Mesenchymal stem cell (in vitro differentiated cells and primary cell): ENCODE data around the gene ZNF785.

ENCODE experiments used
- DNase-seq: peaks from one replicate; pipeline ENCODE4 v3.0.0-alpha.2; 2013
- H2AFZ ChIP-seq: one replicate; pipeline ENCODE4 v1.6.1; 2013; ENCODE audit warnings: low read depth, mild to moderate bottlenecking, control low read depth, inconsistent platforms, low read length, moderate library complexity
- H2AK5ac ChIP-seq: 2 replicates; pipeline ENCODE4 v1.6.1; 2013; ENCODE audit warnings: low read length, moderate library complexity, mild to moderate bottlenecking, inconsistent platforms; ENCODE audit not compliant: severe bottlenecking
- H2BK120ac ChIP-seq: one replicate; pipeline ENCODE4 v1.6.1; 2013; ENCODE audit warnings: low read depth, mild to moderate bottlenecking, inconsistent platforms, low read length, moderate library complexity
- H2BK12ac ChIP-seq, 2 experiments: one replicate each; pipeline ENCODE4 v1.6.1; 2013; ENCODE audit warnings: inconsistent platforms in 2 of 2, low read length in 2 of 2, mild to moderate bottlenecking in 2 of 2, moderate library complexity in 2 of 2, control low read depth in 1 of 2
- H2BK15ac ChIP-seq: one replicate; pipeline ENCODE4 v1.6.1; 2013; ENCODE audit warnings: mild to moderate bottlenecking, low read depth, inconsistent platforms; ENCODE audit not compliant: poor library complexity, severe bottlenecking
- H2BK5ac ChIP-seq: 2 replicates; pipeline ENCODE4 v1.6.1; 2013; ENCODE audit warnings: low read depth, mild to moderate bottlenecking, low read length, control low read depth, inconsistent platforms; ENCODE audit not compliant: poor library complexity, severe bottlenecking
- H3K14ac ChIP-seq, 2 experiments: one replicate each; pipeline ENCODE4 v1.6.1; 2013; ENCODE audit warnings: inconsistent platforms in 2 of 2, low read length in 2 of 2, control low read depth in 1 of 2, mild to moderate bottlenecking in 1 of 2, moderate library complexity in 1 of 2
- H3K18ac ChIP-seq, 2 experiments: one replicate each; pipeline ENCODE4 v1.6.1; 2013; ENCODE audit warnings: inconsistent platforms in 2 of 2, low read length in 2 of 2, control low read depth in 1 of 2, low read depth in 1 of 2, mild to moderate bottlenecking in 1 of 2
- H3K23ac ChIP-seq, 2 experiments: one replicate each; pipeline ENCODE4 v1.6.1; 2013; ENCODE audit warnings: inconsistent platforms in 2 of 2, low read length in 2 of 2, mild to moderate bottlenecking in 2 of 2, moderate library complexity in 2 of 2, control low read depth in 1 of 2
- H3K27ac ChIP-seq: 2 replicates; pipeline ENCODE4 v1.5.1; 2013; ENCODE audit warnings: mild to moderate bottlenecking, moderate library complexity, low read length, control low read depth, inconsistent platforms; ENCODE audit not compliant: poor library complexity, severe bottlenecking
- H3K27me3 ChIP-seq, 2 experiments: 2 replicates each; pipeline versions ENCODE4 v1.6.1 to v1.7.0; 2013; ENCODE audit warnings: low read length in 2 of 2, mild to moderate bottlenecking in 2 of 2, moderate library complexity in 2 of 2, control low read depth in 1 of 2, inconsistent platforms in 1 of 2; ENCODE audit not compliant: control insufficient read depth in 1 of 2, insufficient read depth in 1 of 2
- H3K36me3 ChIP-seq, 2 experiments: 2 replicates each; pipeline versions ENCODE4 v1.6.1 to v1.7.0; 2013; ENCODE audit warnings: low read length in 2 of 2, control low read depth in 1 of 2, inconsistent platforms in 1 of 2, low read depth in 1 of 2, mild to moderate bottlenecking in 1 of 2; ENCODE audit not compliant: insufficient read depth in 2 of 2, control insufficient read depth in 1 of 2
- H3K4ac ChIP-seq, 2 experiments: one replicate each; pipeline ENCODE4 v1.6.1; 2013; ENCODE audit warnings: inconsistent platforms in 2 of 2, low read length in 2 of 2, mild to moderate bottlenecking in 2 of 2, moderate library complexity in 2 of 2, control low read depth in 1 of 2, low read depth in 1 of 2
- H3K4me1 ChIP-seq: 2 replicates; pipeline ENCODE4 v1.6.1; 2013; ENCODE audit warnings: low read depth, low read length, control low read depth; ENCODE audit not compliant: control insufficient read depth, insufficient read depth
- H3K4me2 ChIP-seq: 2 replicates; pipeline ENCODE4 v1.6.1; 2013; ENCODE audit warnings: low read length, mild to moderate bottlenecking, inconsistent platforms; ENCODE audit not compliant: poor library complexity, severe bottlenecking
- H3K4me3 ChIP-seq, 2 experiments: 2 replicates each; pipeline versions ENCODE4 v1.5.1 to v1.7.0; 2013; ENCODE audit warnings: low read length in 2 of 2, mild to moderate bottlenecking in 2 of 2, control low read depth in 1 of 2, low read depth in 1 of 2; ENCODE audit not compliant: insufficient read depth in 1 of 2
- H3K79me1 ChIP-seq: replicated peaks from 2 replicates; pipeline ENCODE4 v1.6.1; 2013; ENCODE audit warnings: mild to moderate bottlenecking, control low read depth, low read length, inconsistent platforms; ENCODE audit not compliant: poor library complexity, severe bottlenecking
- H3K9ac ChIP-seq: 2 replicates; pipeline ENCODE4 v1.7.0; 2013; ENCODE audit warnings: mild to moderate bottlenecking, low read length, moderate library complexity
- H3K9me3 ChIP-seq: 2 replicates; pipeline ENCODE4 v1.7.0; 2013; ENCODE audit warnings: mild to moderate bottlenecking, low read length; ENCODE audit not compliant: control insufficient read depth
- H4K8ac ChIP-seq: one replicate; pipeline ENCODE4 v1.6.1; 2013; ENCODE audit warnings: inconsistent platforms, mild to moderate bottlenecking, low read length, moderate library complexity
- H4K91ac ChIP-seq: one replicate; pipeline ENCODE4 v1.6.1; 2013; ENCODE audit warnings: mild to moderate bottlenecking, low read length, inconsistent platforms
- WGBS: methylation state at CpG from one replicate; pipeline ENCODE4 v1.1.7; 2013; ENCODE audit warnings: mixed read lengths; 5-methylcytosine and 5-hydroxymethylcytosine counted together

ZNF785 gene

DNA sequence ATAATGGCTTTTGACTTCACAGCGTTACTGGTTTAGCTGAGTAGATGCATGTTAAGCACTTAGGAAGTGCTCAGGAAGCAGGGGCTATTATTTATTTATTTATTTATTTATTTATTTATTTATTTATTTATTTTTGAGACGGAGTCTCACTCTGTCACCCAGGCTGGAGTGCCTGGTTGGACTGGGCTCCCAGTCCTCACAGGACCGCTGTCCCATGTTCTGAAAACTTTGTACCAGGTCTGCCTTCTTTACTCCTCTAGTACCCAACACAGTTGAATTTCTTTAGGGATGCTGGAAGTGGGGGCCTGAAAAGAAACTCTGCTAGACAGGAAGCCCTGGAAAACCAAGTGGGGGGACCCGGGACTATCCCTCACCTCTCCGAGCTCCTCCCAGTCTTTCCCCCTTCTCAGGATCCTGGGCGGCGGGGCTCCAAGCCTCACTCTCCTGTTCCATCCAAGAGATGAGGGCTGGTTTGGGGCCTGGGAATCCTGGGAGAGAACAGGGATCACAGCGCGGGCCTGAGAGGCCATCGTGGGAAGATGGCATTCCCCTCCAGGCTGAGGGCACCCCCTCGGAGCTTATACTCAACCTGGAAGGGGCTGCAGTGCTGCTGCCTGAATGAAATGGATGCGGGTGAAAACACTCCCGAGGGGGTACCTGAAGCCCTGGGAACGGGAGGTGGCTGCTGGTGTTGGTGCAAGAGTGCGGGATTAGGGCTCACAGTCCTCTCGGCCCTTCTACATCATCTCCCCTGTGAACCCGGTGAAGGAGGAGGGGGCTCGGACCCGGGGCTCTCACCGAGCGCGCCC, 14.7 kb downstream of the ZNF785 start:
- H4K91ac ChIP-seq = peak overlapping the region; percentile 73

DNA sequence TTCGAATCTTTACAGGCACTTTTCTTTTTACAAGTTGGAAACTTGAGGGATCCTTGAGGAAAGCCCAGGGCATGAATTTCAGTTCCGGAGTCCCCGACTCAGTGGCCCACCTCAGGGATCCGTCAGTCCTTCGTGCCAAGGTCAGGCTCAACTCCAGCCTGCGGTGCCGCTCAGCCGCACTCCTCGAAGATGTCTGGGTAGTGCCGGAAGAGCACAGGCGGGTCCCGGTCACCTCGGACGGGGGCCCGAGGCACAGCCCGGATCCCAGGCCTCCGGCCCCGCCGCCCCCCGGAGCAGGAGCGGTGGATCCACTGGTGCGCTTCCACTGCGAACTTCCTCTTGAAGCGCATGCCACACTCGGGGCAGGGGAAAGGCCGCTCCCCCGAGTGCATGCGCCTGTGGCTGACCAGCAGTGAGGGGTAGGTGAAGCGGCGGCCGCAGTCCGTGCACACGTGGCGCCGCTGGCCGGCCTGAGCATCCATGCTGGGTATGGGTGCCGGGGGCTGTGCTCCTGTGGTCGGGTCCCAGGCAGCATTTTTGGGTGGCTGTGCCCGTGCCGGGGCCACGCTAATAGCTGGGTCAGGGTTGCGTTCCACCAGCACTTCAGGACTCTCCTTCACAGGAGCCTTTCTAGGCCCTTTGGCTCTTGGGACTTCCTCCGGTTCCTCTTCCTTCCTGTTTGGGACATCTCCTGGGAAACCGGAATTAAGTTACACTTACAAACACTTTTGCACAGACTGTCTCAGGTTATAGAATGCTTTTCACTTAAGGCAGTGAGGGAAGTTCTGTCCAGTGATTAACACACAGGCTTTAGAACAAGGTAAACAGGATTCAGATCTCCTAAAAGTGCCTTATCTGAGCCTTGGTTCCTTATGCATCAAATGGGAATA, 15.5 kb downstream of the ZNF785 start:
- Histone ChIP-seq H3K27me3 (peaks cover 0 to 5% of the 10 kb centered on the region in 2 experiments), H3K18ac (peak overlapping the region; percentile 27 to 70), H3K9me3 (no peaks in the 10 kb centered on the region), H3K36me3 (peaks cover 0 to 9% of the 10 kb centered on the region in 2 experiments), H3K4me1 (peaks cover 13% of the 10 kb centered on the region), H4K8ac (peak overlapping the region; percentile 67), H4K91ac (peak overlapping the region; percentile 78), H3K9ac (no peak overlapping the region), H2BK5ac (no peak overlapping the region), H2BK15ac (peak overlapping the region; percentile 33), H3K23ac (peak overlapping the region in 1 of 2 experiments; percentile 11), H3K14ac (no peak overlapping the region), H3K4ac (peak overlapping the region in 1 of 2 experiments; percentile 45), H3K4me2 (no peak overlapping the region), H2BK12ac (peak overlapping the region in 1 of 2 experiments; percentile 87), H2AK5ac (no peak overlapping the region), H3K79me1 (peaks cover 12% of the 10 kb centered on the region), H3K27ac (no peak overlapping the region), H3K4me3 (no peak overlapping the region), H2AFZ (no peak overlapping the region), H2BK120ac (peak overlapping the region; percentile 23)
- DNase-seq = peak; percentile 17
- WGBS = 97% methylated on average over 42 of the region's 44 CpGs

More for the DNA sequence above, 14.7 kb downstream of the ZNF785 start:
- H3K4me2 ChIP-seq = peak overlapping the region; percentile 94
- 11% methylated on average over 13 of the region's 22 CpGs for WGBS
- H3K4me1 ChIP-seq = peaks cover 13% of the 10 kb centered on the region
- peak; percentile 65 for DNase-seq
- no peak overlapping the region for H2AK5ac ChIP-seq
- H3K4ac ChIP-seq = peak overlapping the region; percentile 84 to 90
- H3K79me1 ChIP-seq = peaks cover 13% of the 10 kb centered on the region
- peaks cover 0 to 9% of the 10 kb centered on the region in 2 experiments for H3K36me3 ChIP-seq
- H3K18ac ChIP-seq = peak overlapping the region; percentile 85 to 91
- peak overlapping the region; percentile 66 to 89 for H3K4me3 ChIP-seq
- peak overlapping the region in 1 of 2 experiments; percentile 19 for H2BK12ac ChIP-seq
- H3K9ac ChIP-seq = peak overlapping the region; percentile 92
- H3K27me3 ChIP-seq = peaks cover 0 to 2% of the 10 kb centered on the region in 2 experiments
- peak overlapping the region in 1 of 2 experiments; percentile 29 for H3K23ac ChIP-seq
- peak overlapping the region in 1 of 2 experiments; percentile 8 for H3K14ac ChIP-seq
- peak overlapping the region; percentile 81 for H2BK120ac ChIP-seq
- H2AFZ ChIP-seq = peak overlapping the region; percentile 83
- H2BK5ac ChIP-seq = no peak overlapping the region
- H3K27ac ChIP-seq = peak overlapping the region; percentile 43
- peak overlapping the region; percentile 26 for H2BK15ac ChIP-seq
- peak overlapping the region; percentile 95 for H4K8ac ChIP-seq
- no peaks in the 10 kb centered on the region for H3K9me3 ChIP-seq

DNA sequence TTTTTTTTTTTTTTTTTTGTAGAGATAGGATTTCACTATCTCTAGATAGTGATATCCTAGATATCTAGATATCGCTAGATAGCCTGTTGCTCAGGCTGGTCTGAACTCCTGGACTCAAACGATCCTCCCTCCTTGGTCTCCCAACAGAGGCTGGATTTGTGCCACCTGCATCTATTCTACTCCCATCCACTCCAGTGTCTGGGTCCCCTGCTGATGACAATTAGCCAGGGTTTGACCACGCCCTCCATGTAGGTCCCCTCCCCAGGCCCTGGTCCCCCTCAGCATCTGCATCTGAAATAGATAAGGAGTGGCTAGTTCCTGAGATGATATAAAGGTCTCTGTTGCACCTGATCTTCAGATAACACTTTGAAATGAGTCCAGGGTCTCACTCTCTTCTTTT, 16.2 kb downstream of the ZNF785 start:
- DNase-seq = no peak
- H3K4ac ChIP-seq = no peak overlapping the region
- H3K27ac ChIP-seq = no peak overlapping the region
- H3K4me2 ChIP-seq = no peak overlapping the region
- no peak overlapping the region for H3K23ac ChIP-seq
- peak overlapping the region in 1 of 2 experiments; percentile 42 for H2BK12ac ChIP-seq
- no peak overlapping the region for H3K9ac ChIP-seq
- H2BK15ac ChIP-seq = peak overlapping the region; percentile 46
- peaks cover 12% of the 10 kb centered on the region for H3K79me1 ChIP-seq
- H3K14ac ChIP-seq = no peak overlapping the region
- H2AK5ac ChIP-seq = no peak overlapping the region
- H3K27me3 ChIP-seq = peaks cover 0 to 5% of the 10 kb centered on the region in 2 experiments
- no peak overlapping the region for H3K4me3 ChIP-seq
- no peak overlapping the region for H3K18ac ChIP-seq
- 94% methylated on average over 2 of the region's 3 CpGs for WGBS
- H3K9me3 ChIP-seq = no peaks in the 10 kb centered on the region
- no peak overlapping the region for H2AFZ ChIP-seq
- H3K4me1 ChIP-seq = peaks cover 13% of the 10 kb centered on the region
- H2BK5ac ChIP-seq = no peak overlapping the region
- H3K36me3 ChIP-seq = peaks cover 0 to 9% of the 10 kb centered on the region in 2 experiments
- no peak overlapping the region for H4K8ac ChIP-seq
- no peak overlapping the region for H4K91ac ChIP-seq
- H2BK120ac ChIP-seq = no peak overlapping the region
